ACC112 (cell line): ENCODE results near the gene SDK2.
"Not testable (repeated sequence)": the region's sequence is repeated elsewhere in the genome, so short reads cannot be mapped to it uniquely, and the experiment has no call there.

Experiments
- H2AFZ ChIP-seq: fragments of 200-600 bp; sonication (generic); one replicate; pipeline ENCODE4 v1.6.0; 2017; ENCODE audit warnings: antibody characterized with exemption, low read length; ENCODE audit not compliant: unreplicated experiment
- H3K27ac ChIP-seq: fragments of 200-600 bp; sonication (generic); 2 replicates; pipeline ENCODE4 v1.5.1; 2014; ENCODE audit warnings: low read depth, mild to moderate bottlenecking, antibody characterized with exemption, low read length, moderate library complexity
- H3K27me3 ChIP-seq: fragments of 200-600 bp; sonication (generic); 2 replicates; pipeline ENCODE4 v1.6.1; 2014; ENCODE audit warnings: mild to moderate bottlenecking, antibody characterized with exemption, low read length, moderate library complexity, mixed read lengths; ENCODE audit not compliant: insufficient read depth
- H3K36me3 ChIP-seq: fragments of 200-600 bp; sonication (generic); 2 replicates; pipeline ENCODE4 v1.6.1; 2016; ENCODE audit warnings: mild to moderate bottlenecking, antibody characterized with exemption, low read length, moderate library complexity, mixed read lengths; ENCODE audit not compliant: insufficient read depth
- H3K4me1 ChIP-seq: fragments of 200-600 bp; sonication (generic); one replicate; pipeline ENCODE4 v1.6.1; 2016; ENCODE audit warnings: low read length, mixed read lengths; ENCODE audit not compliant: insufficient read depth, unreplicated experiment, control insufficient read depth
- H3K4me3 ChIP-seq: fragments of 200-600 bp; sonication (generic); 2 replicates; pipeline ENCODE4 v1.5.1; 2014; ENCODE audit warnings: mild to moderate bottlenecking, low read depth, low read length
- H3K79me2 ChIP-seq: fragments of 200-600 bp; sonication (generic); one replicate; pipeline ENCODE4 v1.6.0; 2016; ENCODE audit warnings: low read length; ENCODE audit not compliant: control insufficient read depth, unreplicated experiment, insufficient read depth

Gene SDK2

DNA sequence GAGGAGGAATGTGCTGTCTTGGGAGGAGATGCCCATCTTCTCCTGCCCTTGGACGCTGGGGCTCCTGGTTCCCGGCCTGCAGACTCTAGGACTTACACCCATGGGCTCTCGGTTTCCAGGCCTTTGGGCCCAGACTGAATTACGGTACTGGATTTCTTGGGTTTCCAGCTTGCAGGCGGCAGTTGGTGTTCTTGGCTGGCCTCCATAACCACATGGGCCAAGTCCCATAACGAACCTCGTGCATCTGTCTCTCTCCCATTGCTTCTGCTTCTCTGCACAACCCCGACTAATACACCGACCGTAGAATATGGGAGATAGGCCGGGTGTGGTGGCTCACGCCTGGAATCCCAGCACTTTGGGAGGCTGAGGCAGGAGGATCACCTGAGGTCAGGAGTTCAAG, 162.6 kb downstream of the SDK2 start:
- no peaks in the 10 kb centered on the region for H3K4me1 ChIP-seq
- H3K36me3 ChIP-seq: no peaks in the 10 kb centered on the region
- H3K79me2 ChIP-seq: no peaks in the 10 kb centered on the region
- H3K4me3 ChIP-seq: no peak overlapping the region
- H2AFZ ChIP-seq: no peak overlapping the region
- H3K27ac ChIP-seq: no peak overlapping the region
- peaks cover 38% of the 10 kb centered on the region for H3K27me3 ChIP-seq

GRCh38 chr17:73480740-73481139, 163.5 kb downstream of the SDK2 start:
- Histone ChIP-seq H3K4me3 (no peak overlapping the region), H3K4me1 (no peaks in the 10 kb centered on the region), H3K79me2 (no peaks in the 10 kb centered on the region), H3K27ac (no peak overlapping the region), H2AFZ (no peak overlapping the region), H3K27me3 (peaks cover 47% of the 10 kb centered on the region), H3K36me3 (no peaks in the 10 kb centered on the region)

DNA sequence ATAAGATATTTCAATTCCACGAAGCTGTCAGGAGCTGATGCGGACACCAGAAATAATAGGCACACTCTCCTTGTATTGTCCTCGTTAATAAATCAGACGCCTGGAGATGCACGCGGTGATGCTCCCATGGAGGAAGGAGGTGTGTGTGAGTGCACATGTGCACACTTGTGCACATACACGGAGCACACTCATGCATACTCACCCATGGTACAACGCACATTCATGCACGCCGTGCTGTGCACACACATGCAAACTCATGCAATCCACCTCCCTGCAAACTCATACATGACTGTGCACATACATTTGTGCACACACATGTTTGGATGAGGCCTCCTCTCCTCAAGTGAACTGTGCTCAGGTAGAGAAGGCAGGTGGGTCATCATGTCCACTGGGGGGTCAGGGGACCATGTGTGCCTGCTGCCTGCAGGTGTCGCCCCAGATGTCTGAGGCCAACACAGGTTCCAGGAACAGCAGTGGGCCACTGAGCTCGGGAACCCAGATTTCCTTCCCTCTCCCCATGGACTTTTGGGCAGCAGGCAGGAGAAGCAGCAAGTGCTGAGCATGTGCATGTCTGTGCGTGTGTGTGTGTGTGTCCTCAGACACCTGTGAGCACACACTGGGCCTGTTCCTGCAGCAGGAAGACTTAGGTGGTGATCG, 165.3 kb downstream of the SDK2 start:
- Histone ChIP-seq H3K79me2 (no peaks in the 10 kb centered on the region), H3K4me1 (peaks cover 8% of the 10 kb centered on the region), H3K27me3 (peaks cover 52% of the 10 kb centered on the region), H3K4me3 (no peak overlapping the region), H2AFZ (no peak overlapping the region), H3K27ac (no peak overlapping the region), H3K36me3 (no peaks in the 10 kb centered on the region)

GRCh38 chr17:73478334-73478733, 165.9 kb downstream of the SDK2 start:
- Histone ChIP-seq H2AFZ (no peak overlapping the region), H3K36me3 (no peaks in the 10 kb centered on the region), H3K4me3 (no peak overlapping the region), H3K4me1 (peaks cover 8% of the 10 kb centered on the region), H3K27me3 (peaks cover 52% of the 10 kb centered on the region), H3K79me2 (no peaks in the 10 kb centered on the region), H3K27ac (no peak overlapping the region)

GRCh38 chr17:73476890-73477350, 167.3 kb downstream of the SDK2 start:
- Histone ChIP-seq H3K4me1 (peaks cover 8% of the 10 kb centered on the region), H2AFZ (no peak overlapping the region), H3K79me2 (no peaks in the 10 kb centered on the region), H3K36me3 (no peaks in the 10 kb centered on the region), H3K4me3 (no peak overlapping the region), H3K27ac (no peak overlapping the region), H3K27me3 (peaks cover 52% of the 10 kb centered on the region)

GRCh38 chr17:73474370-73474988, 169.8 kb downstream of the SDK2 start:
- Histone ChIP-seq H3K36me3 (no peaks in the 10 kb centered on the region), H3K4me3 (no peak overlapping the region), H3K4me1 (peaks cover 8% of the 10 kb centered on the region), H2AFZ (no peak overlapping the region), H3K27ac (no peak overlapping the region), H3K27me3 (peaks cover 39% of the 10 kb centered on the region), H3K79me2 (no peaks in the 10 kb centered on the region)

- not testable (repeated sequence) for H2AFZ ChIP-seq, H3K36me3 ChIP-seq, H3K27ac ChIP-seq, H3K79me2 ChIP-seq, H3K4me1 ChIP-seq, H3K4me3 ChIP-seq
- H3K27me3 ChIP-seq: peaks cover 29% of the 10 kb centered on the region
Observed at GRCh38 chr17:73472715-73473114, 171.5 kb downstream of the SDK2 start.

- H3K27ac ChIP-seq: no peak overlapping the region
- no peaks in the 10 kb centered on the region for H3K36me3 ChIP-seq
- peaks cover 8% of the 10 kb centered on the region for H3K4me1 ChIP-seq
- no peak overlapping the region for H3K4me3 ChIP-seq
- H2AFZ ChIP-seq: no peak overlapping the region
- H3K27me3 ChIP-seq: peaks cover 29% of the 10 kb centered on the region
- H3K79me2 ChIP-seq: no peaks in the 10 kb centered on the region
Observed at GRCh38 chr17:73471924-73472323, 172.3 kb downstream of the SDK2 start.

- H3K36me3 ChIP-seq: no peaks in the 10 kb centered on the region
- H3K27me3 ChIP-seq: peaks cover 19% of the 10 kb centered on the region
- no peak overlapping the region for H3K4me3 ChIP-seq
- no peaks in the 10 kb centered on the region for H3K79me2 ChIP-seq
- peaks cover 8% of the 10 kb centered on the region for H3K4me1 ChIP-seq
- H2AFZ ChIP-seq: no peak overlapping the region
- no peak overlapping the region for H3K27ac ChIP-seq
Observed at GRCh38 chr17:73470316-73470826, 173.9 kb downstream of the SDK2 start.

- H3K27ac ChIP-seq: no peak overlapping the region
- H3K4me3 ChIP-seq: no peak overlapping the region
- H3K27me3 ChIP-seq: peaks cover 18% of the 10 kb centered on the region
- H3K79me2 ChIP-seq: no peaks in the 10 kb centered on the region
- H3K36me3 ChIP-seq: no peaks in the 10 kb centered on the region
- no peak overlapping the region for H2AFZ ChIP-seq
- H3K4me1 ChIP-seq: peaks cover 4% of the 10 kb centered on the region
Observed at GRCh38 chr17:73469311-73469710, 174.9 kb downstream of the SDK2 start.

GRCh38 chr17:73468221-73468620, 176.0 kb downstream of the SDK2 start:
- Histone ChIP-seq H3K79me2 (no peaks in the 10 kb centered on the region), H3K36me3 (no peaks in the 10 kb centered on the region), H3K4me3 (no peak overlapping the region), H3K4me1 (no peaks in the 10 kb centered on the region), H3K27ac (no peak overlapping the region), H2AFZ (no peak overlapping the region), H3K27me3 (peaks cover 20% of the 10 kb centered on the region)
